Thoracic aorta (tissue), 2 donors: Measurements from ENCODE around the gene RSRC1. TPM values are rescaled to one million over a fixed set of nuclear protein-coding genes. Genes with fewer than 3 reads are reported as not detected.

Experiments
- ATAC-seq: fragments of 150-250 bp; one replicate; pipeline ENCODE4 v1.8.0; 2017; ENCODE audit warnings: low read depth; ENCODE audit not compliant: insufficient number of reproducible peaks, low FRiP score
- DNase-seq: peaks from one replicate; pipeline ENCODE4 v3.0.0-alpha.2; 2020; ENCODE audit warnings: low spot score
- H3K27ac ChIP-seq, 2 donors: fragments of 200-600 bp; sonication (generic); 1 replicate in 1 of 2; 2 replicates in 1 of 2; pipeline ENCODE4 v1.5.1; 2016; ENCODE audit warnings: mild to moderate bottlenecking in 2 of 2, moderate library complexity in 2 of 2
- H3K27me3 ChIP-seq: fragments of 200-600 bp; sonication (generic); replicated peaks from 2 replicates; pipeline ENCODE4 v1.6.0; 2016; ENCODE audit warnings: mild to moderate bottlenecking; ENCODE audit not compliant: insufficient read depth
- H3K36me3 ChIP-seq: fragments of 200-600 bp; sonication (generic); one replicate; pipeline ENCODE4 v1.5.1; 2016
- H3K4me1 ChIP-seq, 2 donors: fragments of 200-600 bp; sonication (generic); 1 replicate in 1 of 2; 2 replicates in 1 of 2; pipeline versions ENCODE4 v1.5.1 to v1.6.0; 2016; ENCODE audit warnings: low read depth in 2 of 2, mild to moderate bottlenecking in 1 of 2; ENCODE audit not compliant: control insufficient read depth in 1 of 2
- H3K4me3 ChIP-seq: fragments of 200-600 bp; sonication (generic); 2 replicates; pipeline ENCODE4 v1.5.1; 2016; ENCODE audit warnings: mild to moderate bottlenecking
- H3K9me3 ChIP-seq: fragments of 200-600 bp; sonication (generic); 2 replicates; pipeline ENCODE4 v1.5.1; 2016
- total RNA-seq, 2 donors: library from RNA; depleted of rRNA; stranded (reverse); fragments of >200 nt; gene quantifications; one replicate each; pipeline versions ENCODE4 v1.1.0 to v1.2.3, GENCODE V29; 2016
- TF ChIP-seq, protein P1 (sequence below): fragments of 200-600 bp; sonication (generic); IDR thresholded peaks from one replicate; pipeline ENCODE4 v1.5.1; 2019; ENCODE audit warnings: antibody characterized with exemption

The RSRC1 gene
- total RNA-seq, 2 donors from 2014 or later, result 26.6 to 39.5 TPM

DNA sequence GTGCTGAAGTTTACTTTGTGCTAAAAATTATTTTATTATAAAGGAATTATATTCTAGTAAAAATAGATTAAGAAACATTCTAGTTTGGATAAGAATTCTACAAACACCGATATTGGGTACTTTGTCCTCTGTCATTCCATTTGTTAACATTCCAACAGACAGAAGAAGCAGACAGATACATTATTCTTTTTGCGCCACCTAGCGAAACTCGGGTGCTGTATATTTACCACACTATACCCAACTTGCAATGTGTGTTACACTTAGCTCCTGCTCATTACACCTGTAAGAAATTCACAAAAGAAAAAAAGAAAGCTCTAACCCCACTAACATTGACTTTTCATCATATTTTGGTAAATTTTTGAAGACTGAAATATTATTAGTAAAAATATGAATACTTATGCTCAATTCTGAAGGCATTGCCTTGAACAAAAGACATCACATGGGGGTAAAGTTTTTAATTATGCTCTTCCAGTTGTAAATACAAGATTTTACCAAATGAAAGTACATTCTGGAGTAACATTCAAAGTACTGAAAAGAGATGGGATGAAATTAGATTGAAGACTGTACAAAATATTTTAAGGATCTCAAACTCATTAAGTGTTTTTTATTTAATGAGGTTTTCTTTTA, 324.6 kb downstream of the RSRC1 start:
- ATAC-seq (peak; percentile 79), DNase-seq (peak; percentile 12)
- no peaks in the 10 kb centered on the region for H3K36me3 ChIP-seq
- TF ChIP-seq, protein P1, sequence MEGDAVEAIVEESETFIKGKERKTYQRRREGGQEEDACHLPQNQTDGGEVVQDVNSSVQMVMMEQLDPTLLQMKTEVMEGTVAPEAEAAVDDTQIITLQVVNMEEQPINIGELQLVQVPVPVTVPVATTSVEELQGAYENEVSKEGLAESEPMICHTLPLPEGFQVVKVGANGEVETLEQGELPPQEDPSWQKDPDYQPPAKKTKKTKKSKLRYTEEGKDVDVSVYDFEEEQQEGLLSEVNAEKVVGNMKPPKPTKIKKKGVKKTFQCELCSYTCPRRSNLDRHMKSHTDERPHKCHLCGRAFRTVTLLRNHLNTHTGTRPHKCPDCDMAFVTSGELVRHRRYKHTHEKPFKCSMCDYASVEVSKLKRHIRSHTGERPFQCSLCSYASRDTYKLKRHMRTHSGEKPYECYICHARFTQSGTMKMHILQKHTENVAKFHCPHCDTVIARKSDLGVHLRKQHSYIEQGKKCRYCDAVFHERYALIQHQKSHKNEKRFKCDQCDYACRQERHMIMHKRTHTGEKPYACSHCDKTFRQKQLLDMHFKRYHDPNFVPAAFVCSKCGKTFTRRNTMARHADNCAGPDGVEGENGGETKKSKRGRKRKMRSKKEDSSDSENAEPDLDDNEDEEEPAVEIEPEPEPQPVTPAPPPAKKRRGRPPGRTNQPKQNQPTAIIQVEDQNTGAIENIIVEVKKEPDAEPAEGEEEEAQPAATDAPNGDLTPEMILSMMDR, result peak; percentile 60
- H3K4me1 ChIP-seq, result no peaks in the 10 kb centered on the region
- no peak overlapping the region for H3K27ac ChIP-seq
- H3K27me3 ChIP-seq, result no peaks in the 10 kb centered on the region
- no peaks in the 10 kb centered on the region for H3K9me3 ChIP-seq
- H3K4me3 ChIP-seq, result no peak overlapping the region

DNA sequence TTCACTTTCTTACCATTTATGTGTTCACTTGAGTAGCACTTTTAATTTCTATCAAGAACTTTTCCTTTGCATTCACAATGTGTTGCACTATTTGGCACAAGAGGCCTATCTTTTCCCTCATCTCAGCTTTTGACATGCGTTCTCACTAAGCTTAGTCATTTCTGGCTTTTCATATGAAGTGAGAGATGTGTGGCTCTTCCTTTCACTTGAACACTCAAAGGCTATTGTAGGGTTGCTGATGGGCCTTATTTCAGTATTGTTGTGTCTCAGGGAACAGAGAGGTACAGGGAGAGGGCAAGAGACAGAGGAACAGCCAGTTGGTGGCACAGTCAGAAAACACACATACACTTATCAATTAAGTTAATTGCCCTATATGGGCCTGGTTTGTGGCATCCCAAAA, 333.7 kb downstream of the RSRC1 start:
- H3K9me3 ChIP-seq, result no peaks in the 10 kb centered on the region
- no peak for DNase-seq
- H3K4me3 ChIP-seq, result no peak overlapping the region
- ATAC-seq, result no peak
- TF ChIP-seq, protein P1, result no peak
- no peaks in the 10 kb centered on the region for H3K36me3 ChIP-seq
- H3K27ac ChIP-seq, result no peak overlapping the region
- H3K4me1 ChIP-seq, result no peaks in the 10 kb centered on the region
- no peaks in the 10 kb centered on the region for H3K27me3 ChIP-seq

DNA sequence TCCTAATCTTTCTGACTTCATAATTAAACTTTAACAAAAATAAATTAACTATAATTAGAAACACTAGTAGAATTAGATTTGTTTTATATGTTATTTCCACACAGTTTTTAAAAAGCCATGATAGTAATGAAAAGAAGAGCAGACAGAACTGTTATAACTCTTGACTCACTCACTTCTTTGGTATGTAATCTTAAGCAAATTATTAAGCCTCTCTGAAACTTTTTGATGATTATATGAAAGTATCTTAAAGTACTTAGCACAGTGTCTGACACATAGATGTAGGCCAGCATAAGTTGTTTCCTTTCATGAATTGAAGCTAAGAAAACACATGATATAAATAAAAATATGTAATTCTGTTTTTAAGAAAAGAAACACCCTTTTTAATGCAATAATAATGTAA, 337.5 kb downstream of the RSRC1 start:
- ATAC-seq (no peak), DNase-seq (no peak)
- Histone ChIP-seq H3K4me3 (no peak overlapping the region), H3K36me3 (no peaks in the 10 kb centered on the region), H3K4me1 (no peaks in the 10 kb centered on the region), H3K9me3 (no peaks in the 10 kb centered on the region), H3K27ac (no peak overlapping the region), H3K27me3 (no peaks in the 10 kb centered on the region)
- TF ChIP-seq, protein P1, result no peak

DNA sequence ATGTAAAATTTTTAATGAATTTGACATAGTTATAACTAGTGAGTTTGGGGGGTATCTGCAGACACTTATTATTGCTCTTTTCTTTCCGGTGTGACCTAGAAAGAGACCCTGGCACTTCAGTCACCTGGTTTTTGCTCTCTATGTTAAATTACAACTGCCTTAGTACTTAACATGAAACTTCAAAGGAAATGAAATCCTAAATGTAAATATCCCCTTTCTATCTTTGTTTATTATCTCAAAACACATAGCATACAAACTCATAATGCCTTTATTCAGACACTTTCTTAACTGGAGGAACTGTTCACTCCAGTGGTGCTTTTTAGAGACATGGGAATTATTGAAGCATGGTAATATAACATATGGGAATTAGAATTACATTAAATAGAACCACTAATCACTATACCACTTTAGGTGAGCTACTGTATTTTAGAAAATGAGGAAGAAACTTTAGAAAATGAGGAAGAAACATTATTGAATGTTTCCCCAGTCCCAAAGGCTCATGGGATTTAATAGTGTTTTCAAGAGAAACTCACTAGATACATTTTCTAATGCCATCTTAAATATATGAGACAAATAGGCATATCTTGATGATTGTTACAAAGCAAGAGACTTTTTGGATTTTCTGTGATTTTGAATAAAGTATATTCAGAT, 341.6 kb downstream of the RSRC1 start:
- H3K4me1 ChIP-seq, result no peaks in the 10 kb centered on the region
- TF ChIP-seq, protein P1, result no peak
- DNase-seq (no peak), ATAC-seq (no peak)
- H3K27me3 ChIP-seq, result no peaks in the 10 kb centered on the region
- H3K36me3 ChIP-seq, result no peaks in the 10 kb centered on the region
- H3K27ac ChIP-seq, result no peak overlapping the region
- H3K4me3 ChIP-seq, result no peak overlapping the region
- H3K9me3 ChIP-seq, result no peaks in the 10 kb centered on the region

DNA sequence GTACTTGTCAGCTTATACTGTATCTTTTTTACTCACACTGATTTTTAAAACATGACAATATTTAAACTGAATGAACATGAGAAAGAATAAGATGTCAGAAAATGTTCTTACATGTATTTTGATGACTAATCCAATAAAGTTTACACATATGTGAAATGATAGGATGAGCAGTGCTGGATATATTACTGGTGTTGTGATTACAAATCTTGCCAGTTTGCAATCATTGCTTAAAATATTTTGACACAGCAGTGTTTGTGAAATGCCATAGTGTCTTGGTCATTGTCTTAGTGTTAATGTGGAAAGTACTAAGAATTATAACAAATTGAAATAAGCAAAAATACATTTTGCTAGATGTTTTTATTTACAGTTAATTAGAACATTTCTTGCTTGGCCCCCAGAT, 342.4 kb downstream of the RSRC1 start:
- ATAC-seq (no peak), DNase-seq (no peak)
- Histone ChIP-seq H3K27ac (no peak overlapping the region), H3K4me3 (no peak overlapping the region), H3K27me3 (no peaks in the 10 kb centered on the region), H3K4me1 (no peaks in the 10 kb centered on the region), H3K36me3 (no peaks in the 10 kb centered on the region), H3K9me3 (no peaks in the 10 kb centered on the region)
- TF ChIP-seq, protein P1, result no peak
